Stromal cell of bone marrow (primary cell): ENCODE data around the gene TOP3B.

Experiments used
- DNase-seq: peaks from one replicate; pipeline ENCODE4 v3.0.0-alpha.2; 2012; ENCODE audit warnings: low read depth

The TOP3B gene

GRCh38 chr22:22013559-22014284 lies 31.1 kb upstream of the TOP3B start:
- no peak for DNase-seq

- no peak for DNase-seq
Measured at GRCh38 chr22:22011964-22012363, 29.4 kb upstream of the TOP3B start.

- no peak for DNase-seq
Measured at GRCh38 chr22:22010358-22010757, 27.8 kb upstream of the TOP3B start.

GRCh38 chr22:22009661-22010060 lies 27.1 kb upstream of the TOP3B start:
- DNase-seq = peak; percentile 6

GRCh38 chr22:22006596-22006990 lies 24.0 kb upstream of the TOP3B start:
- DNase-seq = no peak

GRCh38 chr22:22005945-22006595 lies 23.5 kb upstream of the TOP3B start:
- DNase-seq = no peak

GRCh38 chr22:22003233-22003632 lies 20.6 kb upstream of the TOP3B start:
- no peak for DNase-seq

GRCh38 chr22:22002526-22003055 lies 20.0 kb upstream of the TOP3B start:
- no peak for DNase-seq

GRCh38 chr22:22001664-22002525 lies 19.3 kb upstream of the TOP3B start:
- no peak for DNase-seq

- no peak for DNase-seq
Measured at GRCh38 chr22:21998595-21999247, 16.1 kb upstream of the TOP3B start.

GRCh38 chr22:21996175-21996720 lies 13.7 kb upstream of the TOP3B start:
- no peak for DNase-seq

- DNase-seq = no peak
Measured at GRCh38 chr22:21995660-21996059, 13.1 kb upstream of the TOP3B start.

- DNase-seq = no peak
Measured at GRCh38 chr22:21994881-21995444, 12.4 kb upstream of the TOP3B start.

GRCh38 chr22:21992593-21993237 lies 10.1 kb upstream of the TOP3B start:
- DNase-seq = no peak

- no peak for DNase-seq
Measured at GRCh38 chr22:21991774-21992173, 9.2 kb upstream of the TOP3B start.

GRCh38 chr22:21991304-21991596 lies 8.7 kb upstream of the TOP3B start:
- no peak for DNase-seq

- DNase-seq = no peak
Measured at GRCh38 chr22:21990445-21991303, 8.1 kb upstream of the TOP3B start.

GRCh38 chr22:21989049-21989448 lies 6.5 kb upstream of the TOP3B start:
- DNase-seq = no peak

GRCh38 chr22:21985214-21985613 lies 2.6 kb upstream of the TOP3B start:
- DNase-seq = no peak

GRCh38 chr22:21984793-21985192 lies 2.2 kb upstream of the TOP3B start:
- DNase-seq = no peak
